GM23338 (cell line): ENCODE data around the gene ZMYND12. TPM values are rescaled to one million over a fixed set of nuclear protein-coding genes. Genes with fewer than 3 reads are reported as not detected.

Source experiments
- ATAC-seq: fragments of 200-7000 bp; cut with Tn5 transposase; 3 replicates; pipeline ENCODE4 v1.9.1; 2020
- DNase-seq: peaks from one replicate; pipeline ENCODE4 v3.0.0-alpha.2; 2015; ENCODE audit warnings: low spot score
- H2AFZ ChIP-seq: fragments of 200-600 bp; sonication (generic); 2 replicates; pipeline ENCODE4 v1.8.0; 2016; ENCODE audit warnings: antibody characterized with exemption, mild to moderate bottlenecking, moderate library complexity
- H3F3A ChIP-seq: fragments of 200-600 bp; sonication (generic); replicated peaks from 2 replicates; pipeline ENCODE4 v1.8.0; 2017; ENCODE audit warnings: antibody characterized with exemption, mixed run types, low read depth
- H3K27ac ChIP-seq: fragments of 200-600 bp; sonication (generic); 2 replicates; pipeline ENCODE4 v1.6.1; 2016; ENCODE audit warnings: low read depth
- H3K27me3 ChIP-seq: fragments of 200-600 bp; sonication (generic); 2 replicates; pipeline ENCODE4 v1.8.0; 2016; ENCODE audit warnings: mild to moderate bottlenecking, mixed run types, moderate library complexity; ENCODE audit not compliant: insufficient read depth
- H3K36me3 ChIP-seq: fragments of 200-600 bp; sonication (generic); 2 replicates; pipeline ENCODE4 v1.8.0; 2016; ENCODE audit warnings: mild to moderate bottlenecking; ENCODE audit not compliant: insufficient read depth
- H3K4me1 ChIP-seq: fragments of 200-600 bp; sonication (generic); 2 replicates; pipeline ENCODE4 v1.8.0; 2016; ENCODE audit warnings: mild to moderate bottlenecking, moderate library complexity; ENCODE audit not compliant: insufficient read depth
- H3K4me2 ChIP-seq: fragments of 200-600 bp; sonication (generic); 2 replicates; pipeline ENCODE4 v1.7.1; 2017; ENCODE audit warnings: mixed run types
- H3K4me3 ChIP-seq: fragments of 200-600 bp; sonication (generic); 2 replicates; pipeline ENCODE4 v1.6.1; 2016; ENCODE audit warnings: mixed run types
- H3K79me2 ChIP-seq: fragments of 200-600 bp; sonication (generic); replicated peaks from 2 replicates; pipeline ENCODE4 v1.8.0; 2017; ENCODE audit warnings: mild to moderate bottlenecking; ENCODE audit not compliant: insufficient read depth
- H3K9me2 ChIP-seq: fragments of 200-600 bp; sonication (generic); 2 replicates; pipeline ENCODE4 v1.8.0; 2017; ENCODE audit not compliant: insufficient read depth
- H4K20me1 ChIP-seq: fragments of 200-600 bp; sonication (generic); replicated peaks from 2 replicates; pipeline ENCODE4 v1.8.0; 2017; ENCODE audit warnings: mild to moderate bottlenecking; ENCODE audit not compliant: insufficient read depth
- H3K27ac Mint-ChIP-seq: 2 replicates; pipeline ENCODE4 v1.8.0; 2020; ENCODE audit warnings: inconsistent platforms, mild to moderate bottlenecking, moderate library complexity, mixed read lengths
- H3K27me3 Mint-ChIP-seq: 3 replicates; pipeline ENCODE4 v1.8.0; 2022; ENCODE audit warnings: low read depth, mild to moderate bottlenecking, moderate library complexity, mixed read lengths, inconsistent platforms; ENCODE audit not compliant: insufficient read depth, poor library complexity
- H3K36me3 Mint-ChIP-seq: 3 replicates; pipeline ENCODE4 v1.8.0; 2021; ENCODE audit warnings: low read depth, mild to moderate bottlenecking, inconsistent platforms, moderate library complexity, mixed read lengths
- H3K4me1 Mint-ChIP-seq: 3 replicates; pipeline ENCODE4 v1.8.0; 2020; ENCODE audit warnings: mild to moderate bottlenecking, inconsistent platforms, mixed read lengths
- H3K4me3 Mint-ChIP-seq: 3 replicates; pipeline ENCODE4 v1.8.0; 2021; ENCODE audit warnings: moderate library complexity, mild to moderate bottlenecking, inconsistent platforms, mixed read lengths
- H3K9me3 Mint-ChIP-seq: 3 replicates; pipeline ENCODE4 v1.8.0; 2020; ENCODE audit warnings: moderate library complexity, mild to moderate bottlenecking, inconsistent platforms, mixed read lengths
- CREB1 ChIP-seq: fragments of 250-450 bp; sonication (Bioruptor Pico); IDR thresholded peaks from 2 replicates; pipeline ENCODE4 v1.5.0; 2020; ENCODE audit warnings: low read depth, mild to moderate bottlenecking, moderate library complexity
- EZH2 ChIP-seq: fragments of 200-600 bp; sonication (generic); IDR thresholded peaks from one replicate; pipeline ENCODE4 v1.8.0; 2017; ENCODE audit warnings: antibody characterized with exemption, mild to moderate bottlenecking, low read depth; ENCODE audit not compliant: unreplicated experiment
- EZH2phosphoT487 ChIP-seq: fragments of 200-600 bp; sonication (generic); IDR thresholded peaks from one replicate; pipeline ENCODE4 v1.8.1; 2018; ENCODE audit warnings: antibody characterized with exemption; ENCODE audit not compliant: unreplicated experiment
- JUNB ChIP-seq: IDR thresholded peaks from one replicate; pipeline ENCODE4 v1.6.1; 2016; ENCODE audit warnings: antibody characterized with exemption; ENCODE audit not compliant: unreplicated experiment
- NANOG ChIP-seq: IDR thresholded peaks from 2 replicates; pipeline ENCODE4 v1.6.1; 2016; ENCODE audit warnings: antibody characterized with exemption, borderline replicate concordance
- POLR2AphosphoS5 ChIP-seq: IDR thresholded peaks from 2 replicates; pipeline ENCODE4 v1.6.1; 2016; ENCODE audit warnings: antibody characterized with exemption, low read depth
- STAT1 ChIP-seq: IDR thresholded peaks from one replicate; pipeline ENCODE4 v1.6.1; 2016; ENCODE audit warnings: antibody characterized with exemption; ENCODE audit not compliant: unreplicated experiment
- ZNF114 ChIP-seq: fragments of 250-450 bp; sonication (Bioruptor Pico); IDR thresholded peaks from 2 replicates; pipeline ENCODE4 v1.5.0; 2020; ENCODE audit warnings: mild to moderate bottlenecking, moderate library complexity
- ZNF331 ChIP-seq: fragments of 250-450 bp; sonication (Bioruptor Pico); IDR thresholded peaks from 2 replicates; pipeline ENCODE4 v1.5.0; 2020; ENCODE audit warnings: low read depth, mild to moderate bottlenecking, moderate library complexity
- polyA plus RNA-seq: library from polyadenylated mRNA; unstranded; fragments of >200 nt; fragmentation: Nextera tagmentation; extraction: Ambion mirVana; gene quantifications from 2 replicates; pipeline ENCODE4 v1.2.1, GENCODE V29; 2016
- total RNA-seq: library from RNA; depleted of rRNA; stranded (reverse); fragments of >200 nt; shearing (Covaris generic); gene quantifications from 2 replicates; pipeline ENCODE4 v1.2.3, GENCODE V29; 2014
- TF ChIP-seq, protein P1 (sequence below): IDR thresholded peaks from 2 replicates; pipeline ENCODE4 v1.6.1; 2016; ENCODE audit warnings: antibody characterized with exemption
- TF ChIP-seq, protein P2 (sequence below): IDR thresholded peaks from one replicate; pipeline ENCODE4 v1.6.1; 2018; ENCODE audit warnings: antibody characterized with exemption; ENCODE audit not compliant: unreplicated experiment
- TF ChIP-seq, protein P3 (sequence below): fragments of 250-450 bp; sonication (Bioruptor Pico); IDR thresholded peaks from 2 replicates; pipeline ENCODE4 v1.5.0; 2020; ENCODE audit warnings: mild to moderate bottlenecking, moderate library complexity
- TF ChIP-seq, protein P4 (sequence below), 2 experiments: fragments of 200-600 bp in 1 of 2; sonication (generic) in 1 of 2; conservative IDR thresholded peaks; 2 replicates each; pipeline versions ENCODE4 v1.5.1 to v1.6.1; 2016 to 2017; ENCODE audit warnings: antibody characterized with exemption in 2 of 2, low read depth in 2 of 2, mild to moderate bottlenecking in 2 of 2, moderate library complexity in 1 of 2

Gene ZMYND12
- total and polyA plus RNA-seq, 2 experiments from 2014 or later: 0.16 to 0.63 TPM

DNA sequence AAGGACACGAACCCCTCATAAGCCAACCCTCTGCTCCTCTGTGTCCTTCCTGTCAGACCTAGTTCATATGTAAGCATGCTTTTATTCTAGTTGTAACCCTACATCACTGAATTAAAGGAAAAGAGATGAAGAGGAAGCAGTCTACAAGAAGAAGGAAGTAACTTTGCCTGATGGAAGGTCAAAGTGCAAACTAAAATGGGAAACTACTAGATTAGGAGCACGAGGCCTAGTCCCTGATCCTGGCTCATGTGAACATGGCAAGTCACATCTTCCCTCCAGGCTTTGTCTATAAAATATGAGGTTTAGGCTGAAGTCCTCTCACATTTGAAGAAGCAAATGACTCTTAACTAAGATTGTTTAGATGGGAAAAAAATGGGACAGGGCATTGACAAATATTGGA is 13.2 kb downstream of the ZMYND12 start:
- no peaks in the 10 kb centered on the region for H3K27me3 Mint-ChIP-seq
- no peak overlapping the region for H3K27ac ChIP-seq
- no peak overlapping the region for H3K27ac Mint-ChIP-seq
- H2AFZ ChIP-seq: no peak overlapping the region
- TF ChIP-seq, protein P1, sequence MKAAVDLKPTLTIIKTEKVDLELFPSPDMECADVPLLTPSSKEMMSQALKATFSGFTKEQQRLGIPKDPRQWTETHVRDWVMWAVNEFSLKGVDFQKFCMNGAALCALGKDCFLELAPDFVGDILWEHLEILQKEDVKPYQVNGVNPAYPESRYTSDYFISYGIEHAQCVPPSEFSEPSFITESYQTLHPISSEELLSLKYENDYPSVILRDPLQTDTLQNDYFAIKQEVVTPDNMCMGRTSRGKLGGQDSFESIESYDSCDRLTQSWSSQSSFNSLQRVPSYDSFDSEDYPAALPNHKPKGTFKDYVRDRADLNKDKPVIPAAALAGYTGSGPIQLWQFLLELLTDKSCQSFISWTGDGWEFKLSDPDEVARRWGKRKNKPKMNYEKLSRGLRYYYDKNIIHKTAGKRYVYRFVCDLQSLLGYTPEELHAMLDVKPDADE: no peak
- TF ChIP-seq, protein P2, sequence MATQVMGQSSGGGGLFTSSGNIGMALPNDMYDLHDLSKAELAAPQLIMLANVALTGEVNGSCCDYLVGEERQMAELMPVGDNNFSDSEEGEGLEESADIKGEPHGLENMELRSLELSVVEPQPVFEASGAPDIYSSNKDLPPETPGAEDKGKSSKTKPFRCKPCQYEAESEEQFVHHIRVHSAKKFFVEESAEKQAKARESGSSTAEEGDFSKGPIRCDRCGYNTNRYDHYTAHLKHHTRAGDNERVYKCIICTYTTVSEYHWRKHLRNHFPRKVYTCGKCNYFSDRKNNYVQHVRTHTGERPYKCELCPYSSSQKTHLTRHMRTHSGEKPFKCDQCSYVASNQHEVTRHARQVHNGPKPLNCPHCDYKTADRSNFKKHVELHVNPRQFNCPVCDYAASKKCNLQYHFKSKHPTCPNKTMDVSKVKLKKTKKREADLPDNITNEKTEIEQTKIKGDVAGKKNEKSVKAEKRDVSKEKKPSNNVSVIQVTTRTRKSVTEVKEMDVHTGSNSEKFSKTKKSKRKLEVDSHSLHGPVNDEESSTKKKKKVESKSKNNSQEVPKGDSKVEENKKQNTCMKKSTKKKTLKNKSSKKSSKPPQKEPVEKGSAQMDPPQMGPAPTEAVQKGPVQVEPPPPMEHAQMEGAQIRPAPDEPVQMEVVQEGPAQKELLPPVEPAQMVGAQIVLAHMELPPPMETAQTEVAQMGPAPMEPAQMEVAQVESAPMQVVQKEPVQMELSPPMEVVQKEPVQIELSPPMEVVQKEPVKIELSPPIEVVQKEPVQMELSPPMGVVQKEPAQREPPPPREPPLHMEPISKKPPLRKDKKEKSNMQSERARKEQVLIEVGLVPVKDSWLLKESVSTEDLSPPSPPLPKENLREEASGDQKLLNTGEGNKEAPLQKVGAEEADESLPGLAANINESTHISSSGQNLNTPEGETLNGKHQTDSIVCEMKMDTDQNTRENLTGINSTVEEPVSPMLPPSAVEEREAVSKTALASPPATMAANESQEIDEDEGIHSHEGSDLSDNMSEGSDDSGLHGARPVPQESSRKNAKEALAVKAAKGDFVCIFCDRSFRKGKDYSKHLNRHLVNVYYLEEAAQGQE: no peak
- TF ChIP-seq ZNF114 (no peak), CREB1 (CRISPR knock-in tag) (no peak), STAT1 (no peak), EZH2phosphoT487 (no peak), NANOG (no peak), ZNF331 (no peak), POLR2AphosphoS5 (no peak), EZH2 (no peak), JUNB (no peak)
- TF ChIP-seq, protein P3, sequence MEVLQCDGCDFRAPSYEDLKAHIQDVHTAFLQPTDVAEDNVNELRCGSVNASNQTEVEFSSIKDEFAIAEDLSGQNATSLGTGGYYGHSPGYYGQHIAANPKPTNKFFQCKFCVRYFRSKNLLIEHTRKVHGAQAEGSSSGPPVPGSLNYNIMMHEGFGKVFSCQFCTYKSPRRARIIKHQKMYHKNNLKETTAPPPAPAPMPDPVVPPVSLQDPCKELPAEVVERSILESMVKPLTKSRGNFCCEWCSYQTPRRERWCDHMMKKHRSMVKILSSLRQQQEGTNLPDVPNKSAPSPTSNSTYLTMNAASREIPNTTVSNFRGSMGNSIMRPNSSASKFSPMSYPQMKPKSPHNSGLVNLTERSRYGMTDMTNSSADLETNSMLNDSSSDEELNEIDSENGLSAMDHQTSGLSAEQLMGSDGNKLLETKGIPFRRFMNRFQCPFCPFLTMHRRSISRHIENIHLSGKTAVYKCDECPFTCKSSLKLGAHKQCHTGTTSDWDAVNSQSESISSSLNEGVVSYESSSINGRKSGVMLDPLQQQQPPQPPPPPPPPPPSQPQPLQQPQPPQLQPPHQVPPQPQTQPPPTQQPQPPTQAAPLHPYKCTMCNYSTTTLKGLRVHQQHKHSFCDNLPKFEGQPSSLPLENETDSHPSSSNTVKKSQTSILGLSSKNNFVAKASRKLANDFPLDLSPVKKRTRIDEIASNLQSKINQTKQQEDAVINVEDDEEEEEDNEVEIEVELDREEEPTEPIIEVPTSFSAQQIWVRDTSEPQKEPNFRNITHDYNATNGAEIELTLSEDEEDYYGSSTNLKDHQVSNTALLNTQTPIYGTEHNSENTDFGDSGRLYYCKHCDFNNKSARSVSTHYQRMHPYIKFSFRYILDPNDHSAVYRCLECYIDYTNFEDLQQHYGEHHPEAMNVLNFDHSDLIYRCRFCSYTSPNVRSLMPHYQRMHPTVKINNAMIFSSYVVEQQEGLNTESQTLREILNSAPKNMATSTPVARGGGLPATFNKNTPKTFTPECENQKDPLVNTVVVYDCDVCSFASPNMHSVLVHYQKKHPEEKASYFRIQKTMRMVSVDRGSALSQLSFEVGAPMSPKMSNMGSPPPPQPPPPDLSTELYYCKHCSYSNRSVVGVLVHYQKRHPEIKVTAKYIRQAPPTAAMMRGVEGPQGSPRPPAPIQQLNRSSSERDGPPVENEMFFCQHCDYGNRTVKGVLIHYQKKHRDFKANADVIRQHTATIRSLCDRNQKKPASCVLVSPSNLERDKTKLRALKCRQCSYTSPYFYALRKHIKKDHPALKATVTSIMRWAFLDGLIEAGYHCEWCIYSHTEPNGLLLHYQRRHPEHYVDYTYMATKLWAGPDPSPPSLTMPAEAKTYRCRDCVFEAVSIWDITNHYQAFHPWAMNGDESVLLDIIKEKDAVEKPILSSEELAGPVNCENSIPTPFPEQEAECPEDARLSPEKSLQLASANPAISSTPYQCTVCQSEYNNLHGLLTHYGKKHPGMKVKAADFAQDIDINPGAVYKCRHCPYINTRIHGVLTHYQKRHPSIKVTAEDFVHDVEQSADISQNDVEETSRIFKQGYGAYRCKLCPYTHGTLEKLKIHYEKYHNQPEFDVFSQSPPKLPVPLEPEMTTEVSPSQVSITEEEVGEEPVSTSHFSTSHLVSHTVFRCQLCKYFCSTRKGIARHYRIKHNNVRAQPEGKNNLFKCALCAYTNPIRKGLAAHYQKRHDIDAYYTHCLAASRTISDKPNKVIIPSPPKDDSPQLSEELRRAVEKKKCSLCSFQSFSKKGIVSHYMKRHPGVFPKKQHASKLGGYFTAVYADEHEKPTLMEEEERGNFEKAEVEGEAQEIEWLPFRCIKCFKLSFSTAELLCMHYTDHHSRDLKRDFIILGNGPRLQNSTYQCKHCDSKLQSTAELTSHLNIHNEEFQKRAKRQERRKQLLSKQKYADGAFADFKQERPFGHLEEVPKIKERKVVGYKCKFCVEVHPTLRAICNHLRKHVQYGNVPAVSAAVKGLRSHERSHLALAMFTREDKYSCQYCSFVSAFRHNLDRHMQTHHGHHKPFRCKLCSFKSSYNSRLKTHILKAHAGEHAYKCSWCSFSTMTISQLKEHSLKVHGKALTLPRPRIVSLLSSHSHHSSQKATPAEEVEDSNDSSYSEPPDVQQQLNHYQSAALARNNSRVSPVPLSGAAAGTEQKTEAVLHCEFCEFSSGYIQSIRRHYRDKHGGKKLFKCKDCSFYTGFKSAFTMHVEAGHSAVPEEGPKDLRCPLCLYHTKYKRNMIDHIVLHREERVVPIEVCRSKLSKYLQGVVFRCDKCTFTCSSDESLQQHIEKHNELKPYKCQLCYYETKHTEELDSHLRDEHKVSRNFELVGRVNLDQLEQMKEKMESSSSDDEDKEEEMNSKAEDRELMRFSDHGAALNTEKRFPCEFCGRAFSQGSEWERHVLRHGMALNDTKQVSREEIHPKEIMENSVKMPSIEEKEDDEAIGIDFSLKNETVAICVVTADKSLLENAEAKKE (CRISPR knock-in tag): no peak
- TF ChIP-seq, protein P4, sequence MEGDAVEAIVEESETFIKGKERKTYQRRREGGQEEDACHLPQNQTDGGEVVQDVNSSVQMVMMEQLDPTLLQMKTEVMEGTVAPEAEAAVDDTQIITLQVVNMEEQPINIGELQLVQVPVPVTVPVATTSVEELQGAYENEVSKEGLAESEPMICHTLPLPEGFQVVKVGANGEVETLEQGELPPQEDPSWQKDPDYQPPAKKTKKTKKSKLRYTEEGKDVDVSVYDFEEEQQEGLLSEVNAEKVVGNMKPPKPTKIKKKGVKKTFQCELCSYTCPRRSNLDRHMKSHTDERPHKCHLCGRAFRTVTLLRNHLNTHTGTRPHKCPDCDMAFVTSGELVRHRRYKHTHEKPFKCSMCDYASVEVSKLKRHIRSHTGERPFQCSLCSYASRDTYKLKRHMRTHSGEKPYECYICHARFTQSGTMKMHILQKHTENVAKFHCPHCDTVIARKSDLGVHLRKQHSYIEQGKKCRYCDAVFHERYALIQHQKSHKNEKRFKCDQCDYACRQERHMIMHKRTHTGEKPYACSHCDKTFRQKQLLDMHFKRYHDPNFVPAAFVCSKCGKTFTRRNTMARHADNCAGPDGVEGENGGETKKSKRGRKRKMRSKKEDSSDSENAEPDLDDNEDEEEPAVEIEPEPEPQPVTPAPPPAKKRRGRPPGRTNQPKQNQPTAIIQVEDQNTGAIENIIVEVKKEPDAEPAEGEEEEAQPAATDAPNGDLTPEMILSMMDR (conservative IDR thresholded peaks at IDR 0.05; ENCODE audit: low read depth in 2 of 2): no peak
- no peaks in the 10 kb centered on the region for H3K9me2 ChIP-seq
- ATAC-seq: no peak
- H3K36me3 Mint-ChIP-seq: no peaks in the 10 kb centered on the region
- H3K4me1 ChIP-seq: no peaks in the 10 kb centered on the region
- no peak overlapping the region for H3K4me3 ChIP-seq
- no peak overlapping the region for H3K4me3 Mint-ChIP-seq
- H3K4me2 ChIP-seq: no peak overlapping the region
- no peaks in the 10 kb centered on the region for H3K9me3 Mint-ChIP-seq
- no peaks in the 10 kb centered on the region for H3K27me3 ChIP-seq
- no peaks in the 10 kb centered on the region for H3F3A ChIP-seq
- H3K36me3 ChIP-seq: no peaks in the 10 kb centered on the region
- no peaks in the 10 kb centered on the region for H3K79me2 ChIP-seq
- no peaks in the 10 kb centered on the region for H3K4me1 Mint-ChIP-seq
- no peak for DNase-seq
- no peaks in the 10 kb centered on the region for H4K20me1 ChIP-seq
